ENCODE measurements around the gene INHBB.
"Not testable (repeated sequence)": the region's sequence is repeated elsewhere in the genome, so short reads cannot be mapped to it uniquely, and the experiment has no call there.

INHBB gene

GRCh38 chr2:120310136-120310535 is 35.8 kb upstream of the INHBB start:
- Histone ChIP-seq H3K9me3 (ENCODE audit: low read length) (no peaks in the 10 kb centered on the region), H3K27ac (ENCODE audit: low read depth, low read length, poor library complexity, severe bottlenecking) (peak overlapping the region; percentile 95), H2AFZ (ENCODE audit: low read length) (no peak overlapping the region), H3K36me3 (ENCODE audit: insufficient read depth, low read length) (no peaks in the 10 kb centered on the region), H3K27me3 (ENCODE audit: insufficient read depth, low read length) (no peaks in the 10 kb centered on the region), H3K4me1 (ENCODE audit: insufficient read depth, low read length, severe bottlenecking) (peaks cover 72% of the 10 kb centered on the region), H3K9me2 (ENCODE audit: low read depth, low read length) (no peaks in the 10 kb centered on the region), H3F3A (ENCODE audit: insufficient read depth, low read length) (peaks cover 5% of the 10 kb centered on the region; the same call in 1 of the 2 replicates), H3K9ac (ENCODE audit: low read length) (peak overlapping the region; percentile 33; the same call in 1 of the 2 replicates), H3K79me2 (ENCODE audit: insufficient read depth, low read length) (no peaks in the 10 kb centered on the region), H3K4me2 (ENCODE audit: low read length) (peak overlapping the region; percentile 36), H4K20me1 (ENCODE audit: insufficient read depth, low read length) (no peaks in the 10 kb centered on the region), H3K4me3 (ENCODE audit: low read depth, low read length, poor library complexity, severe bottlenecking) (peak overlapping the region; percentile 15)
- TF ChIP-seq, protein P1, sequence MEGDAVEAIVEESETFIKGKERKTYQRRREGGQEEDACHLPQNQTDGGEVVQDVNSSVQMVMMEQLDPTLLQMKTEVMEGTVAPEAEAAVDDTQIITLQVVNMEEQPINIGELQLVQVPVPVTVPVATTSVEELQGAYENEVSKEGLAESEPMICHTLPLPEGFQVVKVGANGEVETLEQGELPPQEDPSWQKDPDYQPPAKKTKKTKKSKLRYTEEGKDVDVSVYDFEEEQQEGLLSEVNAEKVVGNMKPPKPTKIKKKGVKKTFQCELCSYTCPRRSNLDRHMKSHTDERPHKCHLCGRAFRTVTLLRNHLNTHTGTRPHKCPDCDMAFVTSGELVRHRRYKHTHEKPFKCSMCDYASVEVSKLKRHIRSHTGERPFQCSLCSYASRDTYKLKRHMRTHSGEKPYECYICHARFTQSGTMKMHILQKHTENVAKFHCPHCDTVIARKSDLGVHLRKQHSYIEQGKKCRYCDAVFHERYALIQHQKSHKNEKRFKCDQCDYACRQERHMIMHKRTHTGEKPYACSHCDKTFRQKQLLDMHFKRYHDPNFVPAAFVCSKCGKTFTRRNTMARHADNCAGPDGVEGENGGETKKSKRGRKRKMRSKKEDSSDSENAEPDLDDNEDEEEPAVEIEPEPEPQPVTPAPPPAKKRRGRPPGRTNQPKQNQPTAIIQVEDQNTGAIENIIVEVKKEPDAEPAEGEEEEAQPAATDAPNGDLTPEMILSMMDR (IDR thresholded peaks at IDR 0.05; ENCODE audit: low read length): no peak
- no peak for TF ChIP-seq EZH2 (IDR thresholded peaks at IDR 0.05; ENCODE audit: borderline replicate concordance, low read length)

DNA sequence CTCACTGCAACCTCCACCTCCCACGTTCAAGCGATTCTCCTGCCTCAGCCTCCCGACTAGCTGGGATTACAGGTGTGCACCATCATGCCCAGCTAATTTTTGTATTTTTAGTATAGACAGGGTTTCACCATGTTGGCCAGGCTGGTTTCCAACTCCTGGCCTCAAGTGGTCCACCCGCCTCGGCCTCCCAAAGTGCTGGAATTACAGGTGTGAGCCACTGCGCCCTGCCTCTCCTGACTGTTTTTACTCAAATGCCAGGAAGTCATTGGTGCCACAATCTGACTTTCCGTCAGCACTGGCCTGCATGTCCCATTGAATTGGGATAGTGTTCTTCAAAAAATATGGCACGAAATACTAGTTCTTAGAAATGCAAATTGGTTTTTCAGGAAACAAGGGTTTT is 35.1 kb upstream of the INHBB start:
- H3K4me3 ChIP-seq (ENCODE audit: low read depth, low read length, poor library complexity, severe bottlenecking): peak overlapping the region; percentile 15
- peaks cover 68% of the 10 kb centered on the region for H3K4me1 ChIP-seq (ENCODE audit: insufficient read depth, low read length, severe bottlenecking)
- not testable (repeated sequence) for H3K9me2 ChIP-seq (ENCODE audit: low read depth, low read length); H3F3A ChIP-seq (ENCODE audit: insufficient read depth, low read length); H3K27me3 ChIP-seq (ENCODE audit: insufficient read depth, low read length); H3K79me2 ChIP-seq (ENCODE audit: insufficient read depth, low read length); H4K20me1 ChIP-seq (ENCODE audit: insufficient read depth, low read length); H3K36me3 ChIP-seq (ENCODE audit: insufficient read depth, low read length); H2AFZ ChIP-seq (ENCODE audit: low read length); H3K9me3 ChIP-seq (ENCODE audit: low read length)
- peak overlapping the region; percentile 45; the same call in 1 of the 2 replicates for H3K9ac ChIP-seq (ENCODE audit: low read length)
- H3K4me2 ChIP-seq (ENCODE audit: low read length): peak overlapping the region; percentile 36; the same call in 1 of the 2 replicates
- H3K27ac ChIP-seq (ENCODE audit: low read depth, low read length, poor library complexity, severe bottlenecking): peak overlapping the region; percentile 95

- H4K20me1 ChIP-seq (ENCODE audit: insufficient read depth, low read length): no peaks in the 10 kb centered on the region
- no peaks in the 10 kb centered on the region for H3K36me3 ChIP-seq (ENCODE audit: insufficient read depth, low read length)
- H3K9ac ChIP-seq (ENCODE audit: low read length): no peak overlapping the region
- no peak overlapping the region for H2AFZ ChIP-seq (ENCODE audit: low read length)
- peaks cover 5% of the 10 kb centered on the region; the same call in 1 of the 2 replicates for H3F3A ChIP-seq (ENCODE audit: insufficient read depth, low read length)
- peak overlapping the region; percentile 95 for H3K27ac ChIP-seq (ENCODE audit: low read depth, low read length, poor library complexity, severe bottlenecking)
- H3K27me3 ChIP-seq (ENCODE audit: insufficient read depth, low read length): no peaks in the 10 kb centered on the region
- no peaks in the 10 kb centered on the region for H3K9me2 ChIP-seq (ENCODE audit: low read depth, low read length)
- no peak overlapping the region for H3K4me2 ChIP-seq (ENCODE audit: low read length)
- no peak overlapping the region for H3K4me3 ChIP-seq (ENCODE audit: low read depth, low read length, poor library complexity, severe bottlenecking)
- peaks cover 63% of the 10 kb centered on the region for H3K4me1 ChIP-seq (ENCODE audit: insufficient read depth, low read length, severe bottlenecking)
- no peaks in the 10 kb centered on the region for H3K9me3 ChIP-seq (ENCODE audit: low read length)
- TF ChIP-seq, protein P1 (IDR thresholded peaks at IDR 0.05; ENCODE audit: low read length): no peak
- no peak for TF ChIP-seq EZH2 (IDR thresholded peaks at IDR 0.05; ENCODE audit: borderline replicate concordance, low read length)
- H3K79me2 ChIP-seq (ENCODE audit: insufficient read depth, low read length): no peaks in the 10 kb centered on the region
Observed at GRCh38 chr2:120312076-120312475, 33.9 kb upstream of the INHBB start.
